ENCODE measurements around the gene DACH1. TPM values are rescaled to one million over a fixed set of nuclear protein-coding genes. Genes with fewer than 3 reads are reported as not detected.

The DACH1 gene
- total and polyA plus RNA-seq, 2 of the 13 experiments (the other 11 are each of a cell fraction or from before 2014, with no cell fraction given), result not detected

DNA sequence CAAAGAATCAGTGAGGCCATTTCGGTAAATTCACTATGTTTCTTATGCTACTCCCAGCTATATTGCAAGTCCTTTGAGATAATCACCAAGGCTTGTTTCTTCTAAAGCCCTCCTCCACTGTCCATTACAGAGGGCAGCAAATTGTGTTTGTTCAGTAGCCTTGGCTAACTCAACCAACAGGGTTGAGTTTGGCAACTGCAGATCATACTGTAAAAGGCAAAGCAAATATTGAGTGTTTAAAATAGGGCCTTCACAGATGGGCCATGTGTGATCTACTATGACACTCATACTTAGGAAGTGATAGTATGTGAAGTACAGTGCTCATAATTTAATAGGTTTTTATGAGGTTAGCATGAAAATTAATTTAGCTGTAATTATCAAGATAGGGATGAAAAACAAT, 171.3 kb downstream of the DACH1 start:
- Histone ChIP-seq H3K79me2 (ENCODE audit: insufficient read depth, low read length) (no peaks in the 10 kb centered on the region), H3K4me2 (ENCODE audit: low read depth, low read length) (no peak overlapping the region), H3K9me3 (ENCODE audit: low read length) (no peaks in the 10 kb centered on the region), H3K4me3 (replicated peaks in 1 of 3; ENCODE audit: insufficient read depth in 1 of 3, low read depth in 2 of 3, low read length in 3 of 3) (no peak overlapping the region), H4K20me1 (ENCODE audit: insufficient read depth, low read length) (no peaks in the 10 kb centered on the region), H3K27ac (ENCODE audit: extremely low read length, insufficient read depth, low read length) (no peak overlapping the region), H2AFZ (ENCODE audit: low read length) (no peak overlapping the region), H3K9ac (ENCODE audit: insufficient read depth, low read depth, low read length) (no peak overlapping the region), H3K4me1 (ENCODE audit: insufficient read depth, low read length) (no peaks in the 10 kb centered on the region), H3K36me3 (replicated peaks in 1 of 2; ENCODE audit: control insufficient read depth in 1 of 2, insufficient read depth in 2 of 2, low read length in 2 of 2) (no peaks in the 10 kb centered on the region), H3K27me3 (ENCODE audit: control insufficient read depth in 1 of 2, insufficient read depth in 2 of 2, low read length in 2 of 2) (no peaks in the 10 kb centered on the region)
- CTCF ChIA-PET (ENCODE audit: low intra/inter-chr PET ratio, low total read pairs), result no interaction called here
- TF ChIP-seq TBX2 (CRISPR knock-in tag; IDR thresholded peaks at IDR 0.05; ENCODE audit: borderline replicate concordance) (no peak), ZXDC (CRISPR knock-in tag; IDR thresholded peaks at IDR 0.05) (no peak), ZNF292 (CRISPR knock-in tag; IDR thresholded peaks at IDR 0.05; ENCODE audit: borderline replicate concordance, low read depth) (no peak), EHMT2 (IDR thresholded peaks at IDR 0.05; ENCODE audit: borderline replicate concordance, low read depth, low read length) (no peak), ZSCAN29 (CRISPR knock-in tag; conservative IDR thresholded peaks at IDR 0.05) (no peak), ZSCAN25 (CRISPR knock-in tag; IDR thresholded peaks at IDR 0.05) (no peak), NCOA1 (CRISPR knock-in tag; IDR thresholded peaks at IDR 0.05) (no peak), REL (CRISPR knock-in tag; conservative IDR thresholded peaks at IDR 0.05) (no peak), ZNF629 (CRISPR knock-in tag; conservative IDR thresholded peaks at IDR 0.05) (no peak), CBX2 (IDR thresholded peaks at IDR 0.05; ENCODE audit: low read depth, low read length) (no peak), CBX2 (CRISPR knock-in tag; IDR thresholded peaks at IDR 0.05; ENCODE audit: low read depth) (no peak), ZNF10 (CRISPR knock-in tag; IDR thresholded peaks at IDR 0.05; ENCODE audit: borderline replicate concordance, low read depth) (no peak)
- TF ChIP-seq, protein P1, sequence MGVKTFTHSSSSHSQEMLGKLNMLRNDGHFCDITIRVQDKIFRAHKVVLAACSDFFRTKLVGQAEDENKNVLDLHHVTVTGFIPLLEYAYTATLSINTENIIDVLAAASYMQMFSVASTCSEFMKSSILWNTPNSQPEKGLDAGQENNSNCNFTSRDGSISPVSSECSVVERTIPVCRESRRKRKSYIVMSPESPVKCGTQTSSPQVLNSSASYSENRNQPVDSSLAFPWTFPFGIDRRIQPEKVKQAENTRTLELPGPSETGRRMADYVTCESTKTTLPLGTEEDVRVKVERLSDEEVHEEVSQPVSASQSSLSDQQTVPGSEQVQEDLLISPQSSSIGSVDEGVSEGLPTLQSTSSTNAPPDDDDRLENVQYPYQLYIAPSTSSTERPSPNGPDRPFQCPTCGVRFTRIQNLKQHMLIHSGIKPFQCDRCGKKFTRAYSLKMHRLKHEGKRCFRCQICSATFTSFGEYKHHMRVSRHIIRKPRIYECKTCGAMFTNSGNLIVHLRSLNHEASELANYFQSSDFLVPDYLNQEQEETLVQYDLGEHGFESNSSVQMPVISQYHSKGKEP (CRISPR knock-in tag; IDR thresholded peaks at IDR 0.05), result no peak
- intact Hi-C loops (cut with micrococcal nuclease; ENCODE audit: unreplicated experiment) (no loop called here), in situ Hi-C loops (cut with HindIII; ENCODE audit: extremely low pct_ligation_motif_present, low pct_unique_long_range_greater_than_20kb) (no loop called here)
- WGBS (ENCODE audit: low lambda C conversion rate), result 53% methylated on average over 1 of the region's 1 CpG
- no TSS peak for BruUV-seq (replicated peaks)
- DNase-seq (ENCODE audit: low spot score) (no peak), FAIRE-seq (no peak), ATAC-seq (no peak)
- POLR2A ChIA-PET, result no interaction called here

All from HepG2 (cell line).